Tibial nerve (tissue), 4 donors: ENCODE results near the gene GMPR2. TPM values are rescaled to one million over a fixed set of nuclear protein-coding genes. Genes with fewer than 3 reads are reported as not detected.
A peak's percentile ranks its signal among the peaks of the same experiment; 100 is the strongest.

ENCODE experiments used
- DNase-seq, 2 donors: peaks; one replicate each; pipeline ENCODE4 v3.0.0-alpha.2; 2019; ENCODE audit warnings: low spot score in 2 of 2
- H3K27ac ChIP-seq, 4 donors: fragments of 200-600 bp; sonication (generic) in 3 of 4; one replicate each; pipeline ENCODE4 v1.5.1; 2017 to 2019; ENCODE audit warnings: mild to moderate bottlenecking in 1 of 4
- H3K27me3 ChIP-seq, 2 donors: fragments of 200-600 bp; sonication (generic) in 1 of 2; one replicate each; pipeline versions ENCODE4 v1.5.1 to v1.6.0; 2017 to 2019
- H3K36me3 ChIP-seq, 3 donors: fragments of 200-600 bp; sonication (generic); one replicate each; pipeline ENCODE4 v1.5.1; 2018 to 2019
- H3K4me1 ChIP-seq, 4 donors: fragments of 200-600 bp; sonication (generic) in 3 of 4; one replicate each; pipeline ENCODE4 v1.5.1; 2017 to 2019
- H3K4me3 ChIP-seq, 4 donors: fragments of 200-600 bp; sonication (generic) in 3 of 4; one replicate each; pipeline ENCODE4 v1.5.1; 2017 to 2019; ENCODE audit warnings: mild to moderate bottlenecking in 1 of 4, moderate library complexity in 1 of 4
- H3K9me3 ChIP-seq, 4 donors: fragments of 200-600 bp; sonication (generic) in 3 of 4; one replicate each; pipeline ENCODE4 v1.5.1; 2017 to 2019
- EP300 ChIP-seq, 2 donors: sonication (generic); formaldehyde crosslinking; IDR thresholded peaks; one replicate each; pipeline ENCODE4 v1.6.1; 2017; ENCODE audit warnings: antibody characterized with exemption in 2 of 2, mild to moderate bottlenecking in 1 of 2
- POLR2A ChIP-seq, 2 donors: fragments of 450-650 bp; IDR thresholded peaks; one replicate each; pipeline ENCODE4 v1.6.1; 2017; ENCODE audit warnings: antibody characterized with exemption in 2 of 2, mild to moderate bottlenecking in 2 of 2, moderate library complexity in 2 of 2
- WGBS, 2 donors: methylation state at CpG; one replicate each; pipeline ENCODE4 v1.1.5; 2018; 5-methylcytosine and 5-hydroxymethylcytosine counted together
- total RNA-seq, 4 donors: library from RNA; depleted of rRNA; stranded (reverse); fragments of >200 nt; gene quantifications; one replicate each; pipeline ENCODE4 v1.1.0, GENCODE V29; 2016
- TF ChIP-seq, protein P1 (sequence below), 5 experiments: fragments of 200-600 bp in 3 of 5; fragments of 450-650 bp in 2 of 5; sonication (generic) in 3 of 5; IDR thresholded peaks; one replicate each; pipeline ENCODE4 v1.5.1; 2016 to 2019; ENCODE audit warnings: antibody characterized with exemption in 5 of 5, mild to moderate bottlenecking in 3 of 5, moderate library complexity in 2 of 5

The GMPR2 gene
- total RNA-seq, 4 donors from 2014 or later: 46.5 to 63.4 (median 57.2) TPM

DNA sequence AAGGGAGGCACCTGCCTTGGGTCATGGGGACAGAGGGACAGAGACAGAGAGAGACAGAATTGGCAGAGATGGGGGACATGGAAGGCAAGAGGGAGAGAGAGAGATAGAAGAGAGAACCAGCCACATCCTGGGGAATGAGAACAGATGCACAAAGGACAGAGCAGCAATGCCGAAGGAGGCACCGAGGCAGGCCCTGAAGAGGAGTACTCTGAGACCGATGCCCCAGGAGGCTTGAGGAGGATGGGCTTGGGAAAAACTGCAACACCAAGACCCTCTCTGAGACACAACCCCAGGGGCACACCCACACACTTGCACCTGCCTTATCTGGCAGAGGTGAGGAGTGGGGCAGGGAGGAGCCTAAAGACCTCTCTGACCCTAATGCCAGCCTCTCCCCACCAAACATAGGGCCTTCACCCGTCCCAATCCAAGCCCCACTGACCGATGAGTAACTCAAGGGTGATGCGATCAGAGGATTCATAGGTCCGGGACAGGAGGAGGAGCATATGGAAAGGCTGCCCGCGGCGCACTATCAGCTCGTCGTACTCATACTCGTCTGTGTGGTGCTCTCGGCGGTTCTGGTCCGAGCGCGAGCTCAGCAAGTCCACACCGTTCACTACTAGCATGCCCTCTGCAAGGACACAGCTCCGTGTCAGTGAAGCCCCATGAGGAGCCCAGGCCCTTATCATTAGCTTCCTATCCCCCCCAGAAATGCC is 28.7 kb downstream of the GMPR2 start:
- Histone ChIP-seq H3K4me3 (no peak overlapping the region), H3K4me1 (peaks cover 0 to 12% (median 0%) of the 10 kb centered on the region in 4 donors), H3K27ac (no peak overlapping the region), H3K36me3 (peaks cover 0 to 74% (median 0%) of the 10 kb centered on the region in 3 donors), H3K9me3 (no peaks in the 10 kb centered on the region), H3K27me3 (no peaks in the 10 kb centered on the region)
- no peak for DNase-seq
- TF ChIP-seq, protein P1, sequence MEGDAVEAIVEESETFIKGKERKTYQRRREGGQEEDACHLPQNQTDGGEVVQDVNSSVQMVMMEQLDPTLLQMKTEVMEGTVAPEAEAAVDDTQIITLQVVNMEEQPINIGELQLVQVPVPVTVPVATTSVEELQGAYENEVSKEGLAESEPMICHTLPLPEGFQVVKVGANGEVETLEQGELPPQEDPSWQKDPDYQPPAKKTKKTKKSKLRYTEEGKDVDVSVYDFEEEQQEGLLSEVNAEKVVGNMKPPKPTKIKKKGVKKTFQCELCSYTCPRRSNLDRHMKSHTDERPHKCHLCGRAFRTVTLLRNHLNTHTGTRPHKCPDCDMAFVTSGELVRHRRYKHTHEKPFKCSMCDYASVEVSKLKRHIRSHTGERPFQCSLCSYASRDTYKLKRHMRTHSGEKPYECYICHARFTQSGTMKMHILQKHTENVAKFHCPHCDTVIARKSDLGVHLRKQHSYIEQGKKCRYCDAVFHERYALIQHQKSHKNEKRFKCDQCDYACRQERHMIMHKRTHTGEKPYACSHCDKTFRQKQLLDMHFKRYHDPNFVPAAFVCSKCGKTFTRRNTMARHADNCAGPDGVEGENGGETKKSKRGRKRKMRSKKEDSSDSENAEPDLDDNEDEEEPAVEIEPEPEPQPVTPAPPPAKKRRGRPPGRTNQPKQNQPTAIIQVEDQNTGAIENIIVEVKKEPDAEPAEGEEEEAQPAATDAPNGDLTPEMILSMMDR (IDR thresholded peaks at IDR 0.05): no peak
- no peak for TF ChIP-seq EP300 (IDR thresholded peaks at IDR 0.05)
- TF ChIP-seq POLR2A (IDR thresholded peaks at IDR 0.05): no peak
- WGBS, 2 donors: 89 to 92% methylated on average over 20 of the region's 20 CpGs

DNA sequence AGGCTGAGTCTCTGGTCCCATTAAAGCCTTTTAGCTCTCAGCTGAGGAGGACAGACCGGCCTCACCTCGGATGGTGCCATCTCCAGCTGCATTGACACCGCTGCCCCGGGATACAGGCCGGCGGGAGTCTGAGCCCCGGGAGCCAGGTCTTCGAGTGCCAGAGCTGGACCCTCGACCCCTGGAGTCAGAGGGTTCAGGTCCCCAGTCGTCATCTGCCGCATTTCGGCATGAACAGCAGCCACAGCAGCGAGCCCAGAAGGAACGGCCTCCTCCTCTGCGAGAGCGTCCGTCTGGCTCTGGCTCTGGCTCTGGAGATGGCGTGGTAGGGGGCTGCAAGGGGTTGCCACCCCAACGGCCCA is 29.2 kb downstream of the GMPR2 start:
- Histone ChIP-seq H3K27me3 (no peaks in the 10 kb centered on the region), H3K4me3 (no peak overlapping the region), H3K9me3 (no peaks in the 10 kb centered on the region), H3K4me1 (peaks cover 0 to 12% (median 0%) of the 10 kb centered on the region in 4 donors), H3K36me3 (peaks cover 0 to 79% (median 1%) of the 10 kb centered on the region in 3 donors), H3K27ac (no peak overlapping the region)
- TF ChIP-seq EP300 (IDR thresholded peaks at IDR 0.05) (no peak), POLR2A (IDR thresholded peaks at IDR 0.05) (no peak)
- TF ChIP-seq, protein P1 (IDR thresholded peaks at IDR 0.05): no peak
- whole genome bisulfite sequencing, 2 donors: 92 to 94% methylated on average over 18 to 19 of the region's 19 CpGs
- DNase-seq: no peak

- H3K36me3 ChIP-seq: peaks cover 0 to 89% (median 4%) of the 10 kb centered on the region in 3 donors
- 76 to 77% methylated on average over 12 to 14 of the region's 14 CpGs for WGBS, 2 donors
- no peaks in the 10 kb centered on the region for H3K27me3 ChIP-seq
- H3K9me3 ChIP-seq: no peaks in the 10 kb centered on the region
- TF ChIP-seq, protein P1 (IDR thresholded peaks at IDR 0.05): no peak
- TF ChIP-seq POLR2A (IDR thresholded peaks at IDR 0.05) (no peak), EP300 (IDR thresholded peaks at IDR 0.05) (no peak)
- H3K4me3 ChIP-seq: no peak within 1 kb of the TSS
- H3K27ac ChIP-seq: peak within 1 kb of the TSS in 2 of 4 donors; percentile 14 to 28
- H3K4me1 ChIP-seq: peaks cover 0 to 12% (median 0%) of the 10 kb centered on the region in 4 donors
- no peak for DNase-seq
These were observed 30.3 kb downstream of the GMPR2 start, which contains the start of gene TGM1 for GRCh38 chr14:24262821-24263733. Gene TGM1 (minus strand): TSS chr14:24263177. CDS start chr14:24262352, 825 bp downstream.

DNA sequence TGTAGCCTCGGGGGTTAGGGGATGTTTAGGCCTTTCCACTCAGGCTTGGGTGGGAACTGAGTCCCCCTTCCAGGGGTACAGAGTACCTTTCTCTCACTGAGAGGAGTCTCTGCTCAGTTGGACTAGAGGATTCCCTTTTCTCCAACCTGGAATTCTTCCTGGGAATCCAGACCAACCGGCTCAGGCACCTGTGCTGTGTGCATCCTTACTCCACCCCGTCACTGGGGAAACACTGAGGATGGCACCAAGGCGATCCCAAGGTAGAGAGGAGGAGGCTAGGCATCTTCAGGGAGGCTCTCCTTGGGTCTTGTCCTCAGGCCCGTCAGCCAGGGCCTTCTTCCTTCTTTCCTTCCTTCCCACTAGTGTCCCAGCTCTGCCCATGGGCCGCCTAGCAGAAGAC is 31.1 kb downstream of the GMPR2 start:
- Histone ChIP-seq H3K27me3 (no peaks in the 10 kb centered on the region), H3K36me3 (peaks cover 0 to 89% (median 4%) of the 10 kb centered on the region in 3 donors), H3K9me3 (no peaks in the 10 kb centered on the region), H3K4me3 (no peak overlapping the region), H3K27ac (peak overlapping the region in 2 of 4 donors; percentile 14 to 28), H3K4me1 (peaks cover 0 to 8% (median 0%) of the 10 kb centered on the region in 4 donors)
- WGBS, 2 donors: 65 to 76% methylated on average over 6 of the region's 6 CpGs
- no peak for TF ChIP-seq POLR2A (IDR thresholded peaks at IDR 0.05)
- TF ChIP-seq, protein P1 (IDR thresholded peaks at IDR 0.05): no peak
- no peak for TF ChIP-seq EP300 (IDR thresholded peaks at IDR 0.05)
- no peak for DNase-seq
